GM23338 (cell line): ENCODE results near the gene CEP78. TPM values are rescaled to one million over a fixed set of nuclear protein-coding genes. Genes with fewer than 3 reads are reported as not detected.

Experiments
- ATAC-seq: fragments of 200-7000 bp; cut with Tn5 transposase; 3 replicates; pipeline ENCODE4 v1.9.1; 2020
- DNase-seq: peaks from one replicate; pipeline ENCODE4 v3.0.0-alpha.2; 2015; ENCODE audit warnings: low spot score
- H2AFZ ChIP-seq: fragments of 200-600 bp; sonication (generic); 2 replicates; pipeline ENCODE4 v1.8.0; 2016; ENCODE audit warnings: antibody characterized with exemption, mild to moderate bottlenecking, moderate library complexity
- H3F3A ChIP-seq: fragments of 200-600 bp; sonication (generic); replicated peaks from 2 replicates; pipeline ENCODE4 v1.8.0; 2017; ENCODE audit warnings: antibody characterized with exemption, mixed run types, low read depth
- H3K27ac ChIP-seq: fragments of 200-600 bp; sonication (generic); 2 replicates; pipeline ENCODE4 v1.6.1; 2016; ENCODE audit warnings: low read depth
- H3K27me3 ChIP-seq: fragments of 200-600 bp; sonication (generic); 2 replicates; pipeline ENCODE4 v1.8.0; 2016; ENCODE audit warnings: mild to moderate bottlenecking, mixed run types, moderate library complexity; ENCODE audit not compliant: insufficient read depth
- H3K36me3 ChIP-seq: fragments of 200-600 bp; sonication (generic); 2 replicates; pipeline ENCODE4 v1.8.0; 2016; ENCODE audit warnings: mild to moderate bottlenecking; ENCODE audit not compliant: insufficient read depth
- H3K4me1 ChIP-seq: fragments of 200-600 bp; sonication (generic); 2 replicates; pipeline ENCODE4 v1.8.0; 2016; ENCODE audit warnings: mild to moderate bottlenecking, moderate library complexity; ENCODE audit not compliant: insufficient read depth
- H3K4me2 ChIP-seq: fragments of 200-600 bp; sonication (generic); 2 replicates; pipeline ENCODE4 v1.7.1; 2017; ENCODE audit warnings: mixed run types
- H3K4me3 ChIP-seq: fragments of 200-600 bp; sonication (generic); 2 replicates; pipeline ENCODE4 v1.6.1; 2016; ENCODE audit warnings: mixed run types
- H3K79me2 ChIP-seq: fragments of 200-600 bp; sonication (generic); replicated peaks from 2 replicates; pipeline ENCODE4 v1.8.0; 2017; ENCODE audit warnings: mild to moderate bottlenecking; ENCODE audit not compliant: insufficient read depth
- H3K9me2 ChIP-seq: fragments of 200-600 bp; sonication (generic); 2 replicates; pipeline ENCODE4 v1.8.0; 2017; ENCODE audit not compliant: insufficient read depth
- H4K20me1 ChIP-seq: fragments of 200-600 bp; sonication (generic); replicated peaks from 2 replicates; pipeline ENCODE4 v1.8.0; 2017; ENCODE audit warnings: mild to moderate bottlenecking; ENCODE audit not compliant: insufficient read depth
- H3K27ac Mint-ChIP-seq: 2 replicates; pipeline ENCODE4 v1.8.0; 2020; ENCODE audit warnings: inconsistent platforms, mild to moderate bottlenecking, moderate library complexity, mixed read lengths
- H3K27me3 Mint-ChIP-seq: 3 replicates; pipeline ENCODE4 v1.8.0; 2022; ENCODE audit warnings: low read depth, mild to moderate bottlenecking, moderate library complexity, mixed read lengths, inconsistent platforms; ENCODE audit not compliant: insufficient read depth, poor library complexity
- H3K36me3 Mint-ChIP-seq: 3 replicates; pipeline ENCODE4 v1.8.0; 2021; ENCODE audit warnings: low read depth, mild to moderate bottlenecking, inconsistent platforms, moderate library complexity, mixed read lengths
- H3K4me1 Mint-ChIP-seq: 3 replicates; pipeline ENCODE4 v1.8.0; 2020; ENCODE audit warnings: mild to moderate bottlenecking, inconsistent platforms, mixed read lengths
- H3K4me3 Mint-ChIP-seq: 3 replicates; pipeline ENCODE4 v1.8.0; 2021; ENCODE audit warnings: moderate library complexity, mild to moderate bottlenecking, inconsistent platforms, mixed read lengths
- H3K9me3 Mint-ChIP-seq: 3 replicates; pipeline ENCODE4 v1.8.0; 2020; ENCODE audit warnings: moderate library complexity, mild to moderate bottlenecking, inconsistent platforms, mixed read lengths
- CREB1 ChIP-seq: fragments of 250-450 bp; sonication (Bioruptor Pico); IDR thresholded peaks from 2 replicates; pipeline ENCODE4 v1.5.0; 2020; ENCODE audit warnings: low read depth, mild to moderate bottlenecking, moderate library complexity
- CTCF ChIP-seq, 2 experiments: fragments of 200-600 bp in 1 of 2; sonication (generic) in 1 of 2; conservative IDR thresholded peaks; 2 replicates each; pipeline versions ENCODE4 v1.5.1 to v1.6.1; 2016 to 2017; ENCODE audit warnings: antibody characterized with exemption in 2 of 2, low read depth in 2 of 2, mild to moderate bottlenecking in 2 of 2, moderate library complexity in 1 of 2
- ETS1 ChIP-seq: IDR thresholded peaks from 2 replicates; pipeline ENCODE4 v1.6.1; 2016; ENCODE audit warnings: antibody characterized with exemption
- EZH2phosphoT487 ChIP-seq: fragments of 200-600 bp; sonication (generic); IDR thresholded peaks from one replicate; pipeline ENCODE4 v1.8.1; 2018; ENCODE audit warnings: antibody characterized with exemption; ENCODE audit not compliant: unreplicated experiment
- JUNB ChIP-seq: IDR thresholded peaks from one replicate; pipeline ENCODE4 v1.6.1; 2016; ENCODE audit warnings: antibody characterized with exemption; ENCODE audit not compliant: unreplicated experiment
- NANOG ChIP-seq: IDR thresholded peaks from 2 replicates; pipeline ENCODE4 v1.6.1; 2016; ENCODE audit warnings: antibody characterized with exemption, borderline replicate concordance
- POLR2AphosphoS5 ChIP-seq: IDR thresholded peaks from 2 replicates; pipeline ENCODE4 v1.6.1; 2016; ENCODE audit warnings: antibody characterized with exemption, low read depth
- REST ChIP-seq: IDR thresholded peaks from one replicate; pipeline ENCODE4 v1.6.1; 2018; ENCODE audit warnings: antibody characterized with exemption; ENCODE audit not compliant: unreplicated experiment
- STAT1 ChIP-seq: IDR thresholded peaks from one replicate; pipeline ENCODE4 v1.6.1; 2016; ENCODE audit warnings: antibody characterized with exemption; ENCODE audit not compliant: unreplicated experiment
- ZNF114 ChIP-seq: fragments of 250-450 bp; sonication (Bioruptor Pico); IDR thresholded peaks from 2 replicates; pipeline ENCODE4 v1.5.0; 2020; ENCODE audit warnings: mild to moderate bottlenecking, moderate library complexity
- ZNF331 ChIP-seq: fragments of 250-450 bp; sonication (Bioruptor Pico); IDR thresholded peaks from 2 replicates; pipeline ENCODE4 v1.5.0; 2020; ENCODE audit warnings: low read depth, mild to moderate bottlenecking, moderate library complexity
- ZNF462 ChIP-seq: fragments of 250-450 bp; sonication (Bioruptor Pico); IDR thresholded peaks from 2 replicates; pipeline ENCODE4 v1.5.0; 2020; ENCODE audit warnings: mild to moderate bottlenecking, moderate library complexity
- polyA plus RNA-seq: library from polyadenylated mRNA; unstranded; fragments of >200 nt; fragmentation: Nextera tagmentation; extraction: Ambion mirVana; gene quantifications from 2 replicates; pipeline ENCODE4 v1.2.1, GENCODE V29; 2016
- total RNA-seq: library from RNA; depleted of rRNA; stranded (reverse); fragments of >200 nt; shearing (Covaris generic); gene quantifications from 2 replicates; pipeline ENCODE4 v1.2.3, GENCODE V29; 2014

The CEP78 gene
- total and polyA plus RNA-seq, 2 experiments from 2014 or later, result 19.9 to 48.3 TPM

- TF ChIP-seq ETS1, result no peak
These were observed 26.7 kb upstream of the CEP78 start (continued) for GRCh38 chr9:78209127-78209526.

- H3K4me1 ChIP-seq, result 0 out of 2 replicates have a peak, but pooled peaks cover 8% of the 10 kb centered on the region
- no peak overlapping the region for H3K4me2 ChIP-seq
- Mint-ChIP-seq H3K27me3 (no peaks in the 10 kb centered on the region), H3K4me3 (no peak overlapping the region), H3K4me1 (peaks cover 4% of the 10 kb centered on the region; the same call in 2 of the 3 replicates), H3K36me3 (no peaks in the 10 kb centered on the region), H3K27ac (no peak overlapping the region), H3K9me3 (no peaks in the 10 kb centered on the region; the same call in 2 of the 3 replicates)
- 0 out of 2 replicates have a peak, but pooled peaks cover 5% of the 10 kb centered on the region for H3K9me2 ChIP-seq
- no peak overlapping the region for H3K27ac ChIP-seq
- TF ChIP-seq NANOG, result no peak
- TF ChIP-seq POLR2AphosphoS5, result no peak
- no peak for TF ChIP-seq JUNB
- no peak for TF ChIP-seq REST
- TF ChIP-seq EZH2phosphoT487, result no peak
- TF ChIP-seq STAT1, result no peak
- no peak for TF ChIP-seq CTCF (conservative IDR thresholded peaks at IDR 0.05; ENCODE audit: low read depth in 2 of 2)
- TF ChIP-seq CREB1, result no peak
- no peak for TF ChIP-seq ZNF114 (CRISPR knock-in tag)
- no peak for TF ChIP-seq ZNF331 (CRISPR knock-in tag)
- no peak for TF ChIP-seq ZNF462 (CRISPR knock-in tag)
- TF ChIP-seq ETS1, result no peak
- DNase-seq, result no peak
- no peaks in the 10 kb centered on the region for H3F3A ChIP-seq
- H3K4me3 ChIP-seq, result no peak overlapping the region
- H3K36me3 ChIP-seq, result no peaks in the 10 kb centered on the region
- no peaks in the 10 kb centered on the region for H4K20me1 ChIP-seq
- H2AFZ ChIP-seq, result no peak overlapping the region
- no peak for ATAC-seq
- H3K79me2 ChIP-seq, result no peaks in the 10 kb centered on the region
- H3K27me3 ChIP-seq, result no peaks in the 10 kb centered on the region
These were observed 25.0 kb upstream of the CEP78 start for GRCh38 chr9:78210841-78211301.
